HG03280 (cell line): ENCODE measurements around the gene RSU1.
"Not testable (repeated sequence)": the region's sequence is repeated elsewhere in the genome, so short reads cannot be mapped to it uniquely, and the experiment has no call there.

Source experiments
- ATAC-seq: cut with Tn5 transposase; IDR thresholded peaks from one replicate; pipeline ENCODE4 v1.9.1; 2021; ENCODE audit warnings: mild to moderate bottlenecking, moderate library complexity; ENCODE audit not compliant: unreplicated experiment

Gene RSU1

GRCh38 chr10:16817125-16818019 lies at the start of gene RSU1:
Gene RSU1 (minus strand): TSS chr10:16817424. CDS start chr10:16817081, 343 bp downstream.
- peak; percentile 99 for ATAC-seq

- no peak for ATAC-seq
Observed at GRCh38 chr10:16866541-16867275, 49.5 kb upstream of the RSU1 start.

DNA sequence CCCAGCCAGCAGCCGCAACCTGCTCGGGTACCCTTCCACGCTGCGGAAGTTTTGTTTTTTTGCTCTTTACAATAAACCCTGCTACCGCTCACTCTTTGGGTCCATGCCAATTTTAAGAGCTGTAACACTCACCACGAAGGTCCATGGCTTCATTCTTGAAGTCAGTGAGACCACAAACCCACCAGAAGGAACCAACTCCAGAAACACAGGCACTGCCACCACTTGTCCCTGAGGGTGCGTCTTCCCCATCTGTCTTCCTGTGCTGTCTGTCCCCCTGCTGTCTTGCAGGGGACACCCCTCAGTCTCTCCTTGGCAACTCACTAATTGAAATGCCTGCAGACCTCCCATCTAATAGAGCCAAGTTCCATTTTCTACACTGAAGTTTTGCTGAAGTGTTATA lies 48.5 kb upstream of the RSU1 start:
- no peak for ATAC-seq

DNA sequence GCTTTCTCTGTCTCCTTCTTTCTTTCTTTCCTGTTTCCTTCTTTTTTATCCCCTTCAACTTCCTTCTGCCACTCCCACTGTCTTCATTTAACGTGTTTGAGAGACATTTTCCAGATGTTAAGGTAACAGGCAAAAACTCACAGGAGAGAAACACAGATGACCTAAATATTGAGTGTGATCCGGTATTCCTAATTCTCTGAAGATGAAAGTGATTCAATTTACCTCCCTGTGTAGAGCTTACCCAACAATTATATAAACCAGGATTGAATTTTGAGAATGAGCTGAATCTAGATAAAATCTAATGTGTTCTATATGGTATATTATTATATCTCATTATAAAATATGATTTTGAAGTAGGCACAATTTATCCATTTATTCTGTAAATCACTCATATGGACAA lies 46.5 kb upstream of the RSU1 start:
- ATAC-seq, result no peak

DNA sequence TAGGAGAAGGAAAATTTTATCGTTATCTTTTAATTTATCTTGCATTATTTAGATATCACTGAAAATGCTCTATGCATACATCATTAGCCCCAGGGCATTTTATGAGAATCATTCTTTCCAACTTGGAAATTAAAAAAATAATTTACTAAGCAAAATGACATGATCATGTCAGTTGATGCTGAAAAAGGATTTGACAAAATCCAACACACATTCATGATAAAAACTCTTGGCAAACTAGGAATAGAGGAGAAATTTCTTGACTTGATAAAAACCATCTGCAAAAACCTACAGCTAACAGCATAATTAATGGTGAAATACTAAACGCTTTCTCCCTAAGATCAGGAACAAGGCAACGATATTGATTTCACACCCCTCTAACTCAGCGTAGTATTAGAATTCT lies 40.2 kb upstream of the RSU1 start:
- ATAC-seq, result no peak

DNA sequence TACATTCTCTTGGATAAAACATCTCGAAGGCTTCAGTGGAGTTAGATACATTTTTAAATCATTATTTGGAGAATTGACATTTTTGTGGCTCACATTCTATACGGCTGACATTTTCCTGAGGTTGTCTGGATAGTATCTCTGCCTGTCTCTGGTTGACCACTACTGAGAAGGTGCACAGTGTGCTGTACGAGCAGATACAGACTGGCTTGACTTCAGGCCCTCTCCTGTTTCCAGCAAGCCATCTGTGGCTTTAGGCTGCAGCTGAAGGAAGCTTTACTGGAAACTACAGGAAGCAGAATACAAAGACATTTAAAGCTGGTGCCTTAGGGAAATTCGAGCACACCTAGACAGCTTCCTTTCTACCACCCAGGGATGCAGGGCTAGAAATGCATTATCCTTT lies 39.3 kb upstream of the RSU1 start:
- no peak for ATAC-seq

GRCh38 chr10:16856092-16856491 lies 38.9 kb upstream of the RSU1 start:
- ATAC-seq, result no peak

DNA sequence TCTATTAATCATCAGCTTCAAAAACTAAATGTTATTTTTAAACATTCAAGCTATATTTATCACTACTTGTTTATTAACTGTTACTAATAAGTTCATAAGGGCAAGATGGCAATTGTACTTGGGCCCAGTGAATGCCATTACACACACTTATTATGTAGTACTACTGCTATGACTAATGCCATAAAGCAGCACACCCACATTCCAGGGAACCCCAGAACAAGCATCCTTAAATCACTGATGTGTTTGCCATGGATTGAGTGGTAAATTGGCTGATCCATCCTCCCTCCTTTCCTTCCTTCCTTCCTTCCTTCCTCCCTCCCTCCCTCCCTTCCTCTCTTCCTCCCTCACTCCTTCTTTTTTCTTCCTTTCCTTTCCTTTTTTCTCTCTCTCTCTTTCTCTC lies 37.4 kb upstream of the RSU1 start:
- ATAC-seq, result no peak

DNA sequence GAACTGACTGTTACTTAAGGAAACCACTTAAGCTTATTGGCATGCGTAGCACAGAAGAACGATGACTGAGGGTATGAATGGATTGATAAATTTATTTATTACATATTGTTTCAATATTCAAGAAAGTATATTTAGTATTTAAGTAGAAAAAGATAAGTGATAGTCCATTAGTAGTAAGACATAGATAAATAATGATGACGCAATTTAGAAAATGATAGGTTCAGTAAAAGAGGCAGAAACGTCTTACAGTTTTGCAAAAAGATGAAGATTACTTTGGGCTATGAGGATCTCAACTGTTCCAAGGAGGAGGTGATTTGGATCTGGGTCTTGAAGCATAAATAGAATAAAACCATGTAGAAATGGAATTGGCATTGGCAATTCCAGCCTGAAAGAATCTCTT lies 36.6 kb upstream of the RSU1 start:
- no peak for ATAC-seq

DNA sequence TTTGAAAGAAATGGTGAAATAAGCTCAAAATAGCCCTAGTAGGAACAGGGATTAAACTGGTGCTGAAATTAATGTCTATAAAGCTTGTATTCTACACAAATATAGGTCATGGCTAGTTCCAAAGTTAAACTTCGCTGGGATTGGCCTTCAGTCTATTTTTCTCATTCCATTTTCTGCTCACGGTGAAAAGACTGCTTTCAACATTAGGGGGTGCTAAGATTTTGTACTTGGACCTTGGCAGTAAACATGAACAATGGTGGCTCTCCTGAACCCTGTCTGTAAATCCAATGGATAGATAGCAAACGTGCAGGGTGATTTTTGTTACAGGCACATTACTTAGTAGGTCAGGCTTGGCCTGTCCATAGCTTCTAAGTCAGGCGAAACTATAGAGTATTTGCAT lies 36.0 kb upstream of the RSU1 start:
- ATAC-seq, result no peak

GRCh38 chr10:16852624-16853023 lies 35.4 kb upstream of the RSU1 start:
- no peak for ATAC-seq

DNA sequence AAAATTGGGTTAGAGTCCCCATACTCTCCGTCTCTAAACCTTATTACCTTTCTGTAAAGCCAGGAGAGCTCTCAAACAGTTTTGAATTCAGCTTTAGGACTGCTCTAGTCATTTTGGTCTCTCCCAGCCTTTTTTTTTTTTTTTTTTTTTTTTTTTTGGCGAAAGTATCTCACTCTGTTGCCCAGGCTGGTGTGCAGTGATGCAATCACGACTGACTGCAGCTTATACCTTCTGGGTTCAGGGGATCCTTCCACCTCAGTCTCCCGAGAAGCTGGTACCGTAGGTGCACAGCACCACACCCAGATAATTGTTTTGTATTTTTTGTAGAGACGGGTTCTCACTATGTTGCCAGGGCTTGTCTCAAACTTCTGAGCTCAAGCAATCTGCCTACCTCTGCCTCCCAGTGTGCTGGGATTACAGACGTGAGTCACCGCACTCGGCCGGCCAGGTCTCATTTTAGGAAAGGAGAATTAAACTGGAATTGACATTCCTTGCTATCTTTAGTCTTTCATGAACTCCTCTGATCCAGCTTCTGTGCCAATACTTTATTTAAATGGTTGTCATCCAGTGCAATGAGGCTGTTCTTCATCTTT lies 31.4 kb upstream of the RSU1 start:
- ATAC-seq, result no peak

GRCh38 chr10:16847644-16848043 lies 30.4 kb upstream of the RSU1 start:
- no peak for ATAC-seq

DNA sequence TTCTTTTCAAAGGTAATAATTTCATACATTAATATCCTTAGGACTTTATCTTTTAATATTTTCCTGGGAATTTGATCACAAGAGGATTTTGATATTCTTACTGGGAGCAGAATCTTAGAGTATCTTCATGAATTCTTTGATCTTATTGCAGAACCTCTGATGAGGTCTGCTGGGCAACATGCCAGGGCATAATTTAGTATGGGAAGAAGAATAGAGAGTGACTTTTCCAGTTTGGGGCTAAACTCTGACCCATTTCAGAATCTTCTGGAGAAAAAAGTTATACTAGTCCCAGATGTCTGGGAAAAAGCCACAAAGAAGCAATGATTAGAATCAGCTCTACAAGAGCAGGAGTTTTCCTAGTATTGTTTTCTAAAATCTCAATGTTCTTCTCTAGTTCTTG lies 28.0 kb upstream of the RSU1 start:
- no peak for ATAC-seq

DNA sequence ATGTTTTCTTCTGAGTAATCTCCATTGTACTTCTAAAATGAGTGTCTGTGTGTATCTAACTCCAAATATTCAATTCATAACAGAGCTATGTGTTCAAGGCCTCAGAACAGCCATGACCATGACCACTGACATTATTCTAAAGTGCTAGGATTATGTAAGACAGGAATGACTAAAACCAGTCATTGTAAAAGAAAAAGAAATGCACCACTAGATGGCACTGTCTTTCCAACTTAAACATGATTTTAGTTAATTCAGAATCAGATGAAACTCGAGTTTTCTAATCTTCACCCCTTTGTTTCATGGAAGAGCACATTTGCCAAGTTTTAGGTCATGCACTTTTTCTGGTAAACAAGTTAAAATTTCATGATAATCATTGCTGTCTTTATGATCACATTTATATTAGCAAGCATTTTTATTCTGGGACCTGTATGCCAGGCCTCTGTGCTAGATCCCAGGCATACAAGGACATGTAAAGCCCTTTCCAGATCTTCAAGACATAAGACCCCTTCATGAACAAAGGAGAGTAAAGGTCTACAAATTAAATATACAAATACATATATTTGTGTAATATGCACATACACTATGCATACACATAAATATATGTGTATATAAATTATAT lies 26.1 kb upstream of the RSU1 start:
- ATAC-seq, result no peak

- no peak for ATAC-seq
Observed at GRCh38 chr10:16835228-16835627, 18.0 kb upstream of the RSU1 start.

- ATAC-seq, result no peak
Observed at GRCh38 chr10:16832351-16833080, 15.3 kb upstream of the RSU1 start.

GRCh38 chr10:16828701-16829175 lies 11.5 kb upstream of the RSU1 start:
- no peak for ATAC-seq

- peak; percentile 78 for ATAC-seq
Observed at GRCh38 chr10:16828114-16828568, 10.9 kb upstream of the RSU1 start.

DNA sequence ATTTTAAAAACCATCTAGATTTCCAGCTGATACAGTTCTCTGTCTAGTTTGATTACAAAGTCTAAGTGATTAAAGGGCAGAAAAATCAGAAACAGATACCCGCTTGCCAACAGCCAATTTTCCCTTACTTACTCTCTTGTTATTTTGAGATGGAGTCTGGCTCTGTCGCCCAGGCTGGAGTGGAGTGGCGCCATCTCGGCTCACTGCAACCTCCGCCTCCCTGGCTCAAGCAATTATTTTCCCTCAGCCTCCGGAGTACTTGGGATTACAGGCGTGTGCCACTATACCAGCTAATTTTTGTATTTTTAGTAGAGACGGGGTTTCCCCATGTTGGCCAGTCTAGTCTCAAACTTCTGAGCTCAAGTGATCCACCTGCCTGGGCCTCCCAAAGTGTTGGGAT lies 10.2 kb upstream of the RSU1 start:
- not testable (repeated sequence) for ATAC-seq
